Activated CD8-positive, alpha-beta T cell treated with anti-CD3 and anti-CD28 coated beads, Interleukin-2, amount 10 ng/mL, durations not matched to agents 7 days and 5 days (primary cell): ENCODE results near the gene RPS6KA4. TPM values are rescaled to one million over a fixed set of nuclear protein-coding genes. Genes with fewer than 3 reads are reported as not detected.
"Not testable (repeated sequence)": the region's sequence is repeated elsewhere in the genome, so short reads cannot be mapped to it uniquely, and the experiment has no call there.

ENCODE experiments used
- ATAC-seq: fragments of 150-1000 bp; cut with Tn5 transposase; one replicate; pipeline ENCODE4 v1.10.0; 2021; ENCODE audit warnings: moderate library complexity
- CTCF ChIA-PET: fragments of 350-600 bp; sonication (Branson Sonifier 250); formaldehyde crosslinking; loops from one replicate; lab custom pipeline; 2021; ENCODE audit warnings: antibody characterized with exemption; lab: Charles Lee
- POLR2A ChIA-PET: fragments of 350-600 bp; sonication (Branson Sonifier 250); formaldehyde crosslinking; loops from one replicate; lab custom pipeline; 2021; ENCODE audit warnings: antibody characterized with exemption; lab: Charles Lee
- DNase-seq: peaks from one replicate; pipeline ENCODE4 v3.0.0-alpha.2; 2020
- H3K27ac Mint-ChIP-seq: one replicate; pipeline ENCODE4 v1.8.0; 2021; ENCODE audit warnings: mild to moderate bottlenecking, mixed read lengths
- H3K27me3 Mint-ChIP-seq: one replicate; pipeline ENCODE4 v1.8.0; 2021; ENCODE audit warnings: low read depth, mixed read lengths
- H3K36me3 Mint-ChIP-seq: one replicate; pipeline ENCODE4 v1.8.0; 2021; ENCODE audit warnings: low read depth, mixed read lengths
- H3K4me1 Mint-ChIP-seq: one replicate; pipeline ENCODE4 v1.8.0; 2021; ENCODE audit warnings: low read depth, mixed read lengths
- H3K4me3 Mint-ChIP-seq: one replicate; pipeline ENCODE4 v1.8.0; 2021; ENCODE audit warnings: mild to moderate bottlenecking, mixed read lengths
- H3K9me3 Mint-ChIP-seq: one replicate; pipeline ENCODE4 v1.8.0; 2022; ENCODE audit warnings: mixed read lengths; ENCODE audit not compliant: insufficient read depth
- total RNA-seq, 2 experiments: library from RNA; stranded (reverse); gene quantifications; one replicate each; pipeline ENCODE4 v1.2.3, GENCODE V29; 2021

Gene RPS6KA4
- total RNA-seq, 2 experiments from 2014 or later, result 39.0 to 42.3 TPM

- ChIA-PET POLR2A (interaction anchor here (0.7 to 3.9 kb wide), 22 partner anchors 9 to 794 kb away, joined by 3 to 44 read pairs (median 4); partner anchors contain the start of genes BAD, CCDC88B, ESRRA and FERMT3), CTCF (interaction anchor here (0.6 to 5.3 kb wide), 31 partner anchors 9 to 481 kb away, joined by 3 to 137 read pairs (median 4); partner anchors contain the start of genes BAD, CCDC88B, ESRRA and FERMT3)
- Mint-ChIP-seq H3K4me1 (peaks cover 47% of the 10 kb centered on the region), H3K4me3 (peak within 1 kb of the TSS; percentile 89), H3K9me3 (no peaks in the 10 kb centered on the region), H3K27me3 (no peaks in the 10 kb centered on the region), H3K27ac (peak within 1 kb of the TSS; percentile 100), H3K36me3 (peaks cover 41% of the 10 kb centered on the region)
- ATAC-seq (peak; percentile 80), DNase-seq (peak; percentile 96)
Measured at GRCh38 chr11:64317961-64318765, 40.8 kb upstream of the RPS6KA4 start, which contains the start of gene PRDX5. PRDX5 (plus strand) TSS chr11:64318121; CDS start chr11:64318216, 95 bp downstream.

- CTCF ChIA-PET, result interaction anchor here (1.2 to 5.3 kb wide), 7 partner anchors 13 to 115 kb away, joined by 3 to 137 read pairs (median 17); partner anchors contain the start of genes CCDC88B, ESRRA and FERMT3
- no peaks in the 10 kb centered on the region for H3K27me3 Mint-ChIP-seq
- peaks cover 40% of the 10 kb centered on the region for H3K36me3 Mint-ChIP-seq
- no peaks in the 10 kb centered on the region for H3K9me3 Mint-ChIP-seq
- DNase-seq (no peak), ATAC-seq (no peak)
- H3K27ac Mint-ChIP-seq, result peak overlapping the region; percentile 100
- H3K4me1 Mint-ChIP-seq, result peaks cover 44% of the 10 kb centered on the region
- POLR2A ChIA-PET, result interaction anchor here (2.3 to 3.9 kb wide), 5 partner anchors 13 to 112 kb away, joined by 12 to 44 read pairs (median 37); partner anchors contain the start of genes CCDC88B, ESRRA and FERMT3
- peak overlapping the region; percentile 89 for H3K4me3 Mint-ChIP-seq
Measured at GRCh38 chr11:64318766-64319761, 39.9 kb upstream of the RPS6KA4 start.

- peaks cover 30% of the 10 kb centered on the region for H3K36me3 Mint-ChIP-seq
- H3K4me3 Mint-ChIP-seq, result no peak overlapping the region
- POLR2A ChIA-PET, result no interaction called here
Measured at GRCh38 chr11:64320556-64320955, 38.4 kb upstream of the RPS6KA4 start.

GRCh38 chr11:64321026-64321425 lies 37.9 kb upstream of the RPS6KA4 start:
- POLR2A ChIA-PET, result no interaction called here
- H3K9me3 Mint-ChIP-seq, result no peaks in the 10 kb centered on the region
- DNase-seq (no peak), ATAC-seq (no peak)
- peak overlapping the region; percentile 57 for H3K27ac Mint-ChIP-seq
- H3K27me3 Mint-ChIP-seq, result no peaks in the 10 kb centered on the region
- no peak overlapping the region for H3K4me3 Mint-ChIP-seq
- peaks cover 43% of the 10 kb centered on the region for H3K4me1 Mint-ChIP-seq
- H3K36me3 Mint-ChIP-seq, result peaks cover 30% of the 10 kb centered on the region
- CTCF ChIA-PET, result no interaction called here

More at GRCh38 chr11:64320556-64320955, 38.4 kb upstream of the RPS6KA4 start:
- no peak overlapping the region for H3K27ac Mint-ChIP-seq
- CTCF ChIA-PET, result interaction anchor here (5.3 kb wide), 1 partner anchor 12 kb away, joined by 137 read pairs; no protein-coding TSS in a partner anchor
- peaks cover 43% of the 10 kb centered on the region for H3K4me1 Mint-ChIP-seq
- H3K27me3 Mint-ChIP-seq, result no peaks in the 10 kb centered on the region
- ATAC-seq (no peak), DNase-seq (no peak)
- no peaks in the 10 kb centered on the region for H3K9me3 Mint-ChIP-seq

- Mint-ChIP-seq H3K27ac (peak overlapping the region; percentile 43), H3K27me3 (no peaks in the 10 kb centered on the region), H3K9me3 (no peaks in the 10 kb centered on the region), H3K4me1 (peaks cover 38% of the 10 kb centered on the region), H3K4me3 (no peak overlapping the region), H3K36me3 (peaks cover 26% of the 10 kb centered on the region)
- ATAC-seq, result no peak
- ChIA-PET POLR2A (no interaction called here), CTCF (interaction anchor here (0.9 kb wide), 1 partner anchor 117 kb away, joined by 3 read pairs; no protein-coding TSS in a partner anchor)
- no peak for DNase-seq
Measured at GRCh38 chr11:64321533-64321932, 37.4 kb upstream of the RPS6KA4 start.

- CTCF ChIA-PET, result interaction anchor here (0.6 to 1.4 kb wide), 2 partner anchors 9 to 32 kb away, joined by 3 to 7 read pairs; no protein-coding TSS in a partner anchor
Measured at GRCh38 chr11:64322925-64323260, 36.1 kb upstream of the RPS6KA4 start.

GRCh38 chr11:64323373-64323772 lies 35.6 kb upstream of the RPS6KA4 start:
- ChIA-PET POLR2A (interaction anchor here (0.5 to 1.6 kb wide), 4 partner anchors 14 to 507 kb away, joined by 3 to 5 read pairs (median 4); partner anchors contain the start of gene CCDC88B), CTCF (interaction anchor here (1.4 kb wide), 1 partner anchor 8 kb away, joined by 7 read pairs; no protein-coding TSS in a partner anchor)
- ATAC-seq (no peak), DNase-seq (no peak)
- peaks cover 27% of the 10 kb centered on the region for H3K4me1 Mint-ChIP-seq
- H3K36me3 Mint-ChIP-seq, result peaks cover 14% of the 10 kb centered on the region
- no peaks in the 10 kb centered on the region for H3K9me3 Mint-ChIP-seq
- peaks cover 2% of the 10 kb centered on the region for H3K27me3 Mint-ChIP-seq
- H3K4me3 Mint-ChIP-seq, result no peak overlapping the region
- H3K27ac Mint-ChIP-seq, result no peak overlapping the region

More at GRCh38 chr11:64322925-64323260, 36.1 kb upstream of the RPS6KA4 start:
- Mint-ChIP-seq H3K36me3 (peaks cover 14% of the 10 kb centered on the region), H3K9me3 (no peaks in the 10 kb centered on the region), H3K27ac (no peak overlapping the region), H3K4me1 (peaks cover 31% of the 10 kb centered on the region), H3K4me3 (no peak overlapping the region), H3K27me3 (peaks cover 2% of the 10 kb centered on the region)
- DNase-seq, result no peak
- ATAC-seq, result no peak
- POLR2A ChIA-PET, result interaction anchor here (1.6 kb wide), 1 partner anchor 17 kb away, joined by 4 read pairs; the partner anchor contains the start of gene CCDC88B

GRCh38 chr11:64323984-64324383 lies 35.0 kb upstream of the RPS6KA4 start:
- not testable (repeated sequence) for H3K27me3 Mint-ChIP-seq, H3K27ac Mint-ChIP-seq, DNase-seq, ATAC-seq, H3K4me3 Mint-ChIP-seq, H3K9me3 Mint-ChIP-seq
- Mint-ChIP-seq H3K36me3 (peaks cover 14% of the 10 kb centered on the region), H3K4me1 (peaks cover 23% of the 10 kb centered on the region)
- ChIA-PET POLR2A (interaction anchor here (0.5 to 1.6 kb wide), 4 partner anchors 15 to 507 kb away, joined by 3 to 5 read pairs (median 4); partner anchors contain the start of gene CCDC88B), CTCF (interaction anchor here (1.4 kb wide), 1 partner anchor 8 kb away, joined by 7 read pairs; no protein-coding TSS in a partner anchor)

GRCh38 chr11:64324692-64325469 lies 34.1 kb upstream of the RPS6KA4 start:
- H3K27ac Mint-ChIP-seq, result no peak overlapping the region
- H3K9me3 Mint-ChIP-seq, result no peaks in the 10 kb centered on the region
- no peak overlapping the region for H3K4me3 Mint-ChIP-seq
- ChIA-PET POLR2A (no interaction called here), CTCF (no interaction called here)
- peaks cover 16% of the 10 kb centered on the region for H3K4me1 Mint-ChIP-seq
- peaks cover 14% of the 10 kb centered on the region for H3K36me3 Mint-ChIP-seq
- DNase-seq (no peak), ATAC-seq (no peak)
- H3K27me3 Mint-ChIP-seq, result peaks cover 2% of the 10 kb centered on the region

- Mint-ChIP-seq H3K4me1 (peaks cover 24% of the 10 kb centered on the region), H3K27me3 (peaks cover 2% of the 10 kb centered on the region), H3K9me3 (no peaks in the 10 kb centered on the region), H3K36me3 (no peaks in the 10 kb centered on the region), H3K27ac (no peak overlapping the region), H3K4me3 (no peak overlapping the region)
- POLR2A ChIA-PET, result interaction anchor here (1.8 kb wide), 1 partner anchor 9 kb away, joined by 5 read pairs; the partner anchor contains the start of gene PRDX5
- CTCF ChIA-PET, result interaction anchor here (0.8 kb wide), 2 partner anchors 10 to 16 kb away, joined by 3 to 6 read pairs; partner anchors contain the start of gene TRMT112
- DNase-seq, result no peak
- ATAC-seq, result no peak
Measured at GRCh38 chr11:64327375-64327774, 31.6 kb upstream of the RPS6KA4 start.
